WTC11 (cell line): Measurements from ENCODE around the gene CIPC. TPM values are rescaled to one million over a fixed set of nuclear protein-coding genes. Genes with fewer than 3 reads are reported as not detected.
A peak's percentile ranks its signal among the peaks of the same experiment; 100 is the strongest.

Source experiments
- ATAC-seq: fragments of 200-7000 bp; cut with Tn5 transposase; 2 replicates; pipeline ENCODE4 v1.10.0; 2021; ENCODE audit warnings: mild to moderate bottlenecking, moderate library complexity
- CTCF ChIA-PET: fragments of 300-600 bp; sonication (Branson Sonifier 250); formaldehyde crosslinking; loops from one replicate; lab custom pipeline; 2021; ENCODE audit warnings: antibody characterized with exemption; lab: Charles Lee
- POLR2A ChIA-PET: fragments of 350-600 bp; sonication (Branson Sonifier 250); formaldehyde crosslinking; loops from one replicate; lab custom pipeline; 2021; ENCODE audit warnings: antibody characterized with exemption; lab: Charles Lee
- DNase-seq: peaks from one replicate; pipeline ENCODE4 v3.0.0; 2021; ENCODE audit warnings: low spot score
- H3K27ac Mint-ChIP-seq: 2 replicates; pipeline ENCODE4 v1.8.0; 2021; ENCODE audit warnings: mixed read lengths
- H3K27me3 Mint-ChIP-seq: 2 replicates; pipeline ENCODE4 v1.8.0; 2021; ENCODE audit warnings: low read depth, mild to moderate bottlenecking, moderate library complexity, mixed read lengths
- H3K36me3 Mint-ChIP-seq: 2 replicates; pipeline ENCODE4 v1.8.0; 2021; ENCODE audit warnings: mixed read lengths
- H3K4me1 Mint-ChIP-seq: 2 replicates; pipeline ENCODE4 v1.8.0; 2022; ENCODE audit warnings: mixed read lengths
- H3K4me3 Mint-ChIP-seq: 2 replicates; pipeline ENCODE4 v1.8.0; 2021; ENCODE audit warnings: mild to moderate bottlenecking, moderate library complexity, mixed read lengths
- H3K9me3 Mint-ChIP-seq: 2 replicates; pipeline ENCODE4 v1.8.0; 2021; ENCODE audit warnings: mixed read lengths
- CTCF ChIP-seq: fragments of 200-600 bp; IDR thresholded peaks from 2 replicates; pipeline ENCODE4 v1.8.0; 2022; ENCODE audit warnings: antibody characterized with exemption
- E2F1 ChIP-seq: sonication (generic); formaldehyde crosslinking; IDR thresholded peaks from 2 replicates; pipeline ENCODE4 v1.8.0; 2022; ENCODE audit warnings: mild to moderate bottlenecking, missing genetic modification reagents
- E2F5 ChIP-seq: sonication (generic); formaldehyde crosslinking; IDR thresholded peaks from 2 replicates; pipeline ENCODE4 v1.8.1; 2022; ENCODE audit warnings: mild to moderate bottlenecking, moderate library complexity, missing genetic modification reagents
- EMX1 ChIP-seq: fragments of 250-450 bp; sonication (Bioruptor Pico); IDR thresholded peaks from 2 replicates; pipeline ENCODE4 v1.8.0; 2021; ENCODE audit warnings: mild to moderate bottlenecking
- ESRRA ChIP-seq: sonication (generic); formaldehyde crosslinking; IDR thresholded peaks from 2 replicates; pipeline ENCODE4 v1.8.1; 2022; ENCODE audit warnings: mild to moderate bottlenecking, missing genetic modification reagents, borderline replicate concordance
- HMGXB4 ChIP-seq: sonication (generic); formaldehyde crosslinking; IDR thresholded peaks from 2 replicates; pipeline ENCODE4 v1.8.1; 2023; ENCODE audit warnings: mild to moderate bottlenecking, moderate library complexity, missing genetic modification reagents
- NFATC4 ChIP-seq: fragments of 250-450 bp; sonication (Bioruptor Pico); IDR thresholded peaks from 2 replicates; pipeline ENCODE4 v1.9.0; 2021; ENCODE audit warnings: mild to moderate bottlenecking
- NFYB ChIP-seq: sonication (generic); formaldehyde crosslinking; conservative IDR thresholded peaks from 2 replicates; pipeline ENCODE4 v1.8.0; 2022; ENCODE audit warnings: low read depth, missing genetic modification reagents
- NR3C1 ChIP-seq: sonication (generic); formaldehyde crosslinking; conservative IDR thresholded peaks from 2 replicates; pipeline ENCODE4 v1.8.1; 2023; ENCODE audit warnings: low read depth, mild to moderate bottlenecking, missing genetic modification reagents
- SMAD3 ChIP-seq: sonication (generic); formaldehyde crosslinking; IDR thresholded peaks from 2 replicates; pipeline ENCODE4 v1.8.0; 2022; ENCODE audit warnings: missing genetic modification reagents, mild to moderate bottlenecking, borderline replicate concordance
- USF1 ChIP-seq: sonication (generic); formaldehyde crosslinking; IDR thresholded peaks from 2 replicates; pipeline ENCODE4 v1.8.0; 2022; ENCODE audit warnings: mild to moderate bottlenecking, missing genetic modification reagents
- ZNF416 ChIP-seq: fragments of 250-450 bp; sonication (Bioruptor Pico); IDR thresholded peaks from 2 replicates; pipeline ENCODE4 v1.9.0; 2021; ENCODE audit warnings: mild to moderate bottlenecking, inconsistent platforms
- ZNF423 ChIP-seq: fragments of 250-450 bp; sonication (Bioruptor Pico); IDR thresholded peaks from 2 replicates; pipeline ENCODE4 v2.1.2; 2022; ENCODE audit warnings: mild to moderate bottlenecking, moderate library complexity
- ZNF671 ChIP-seq: fragments of 250-450 bp; sonication (Bioruptor Pico); IDR thresholded peaks from 2 replicates; pipeline ENCODE4 v1.8.0; 2021; ENCODE audit warnings: mild to moderate bottlenecking
- total RNA-seq: library from RNA; stranded (reverse); gene quantifications from 3 replicates; pipeline ENCODE4 v1.2.3, GENCODE V29; 2021
- TF ChIP-seq, protein P1 (sequence below): sonication (generic); formaldehyde crosslinking; IDR thresholded peaks from 2 replicates; pipeline ENCODE4 v1.8.0; 2023; ENCODE audit warnings: mild to moderate bottlenecking, missing genetic modification reagents
- TF ChIP-seq, protein P2 (sequence below): sonication (generic); formaldehyde crosslinking; IDR thresholded peaks from 2 replicates; pipeline ENCODE4 v1.8.1; 2023; ENCODE audit warnings: mild to moderate bottlenecking, missing genetic modification reagents, moderate library complexity
- TF ChIP-seq, protein P3 (sequence below): sonication (generic); formaldehyde crosslinking; IDR thresholded peaks from 2 replicates; pipeline ENCODE4 v1.8.1; 2022; ENCODE audit warnings: missing genetic modification reagents, borderline replicate concordance

CIPC gene
- total RNA-seq, 1 experiment from 2014 or later: 25.4 TPM

GRCh38 chr14:77148510-77149231 is 50.6 kb downstream of the CIPC start:
- ChIA-PET POLR2A (no interaction called here), CTCF (interaction anchor here (1.0 to 2.6 kb wide), 6 partner anchors 9 to 167 kb away, joined by 3 to 12 read pairs (median 6); partner anchors contain the start of gene TMEM63C)
- DNase-seq: no peak
- H3K4me1 Mint-ChIP-seq: peaks cover 55% of the 10 kb centered on the region
- no peaks in the 10 kb centered on the region for H3K27me3 Mint-ChIP-seq
- TF ChIP-seq ZNF671 (CRISPR knock-in tag) (no peak), EMX1 (CRISPR knock-in tag) (no peak), NFYB (CRISPR knock-in tag) (peak; percentile 66), USF1 (CRISPR knock-in tag) (peak; percentile 87), ZNF416 (no peak), ZNF423 (CRISPR knock-in tag) (no peak), E2F5 (CRISPR knock-in tag) (no peak)
- TF ChIP-seq, protein P1, sequence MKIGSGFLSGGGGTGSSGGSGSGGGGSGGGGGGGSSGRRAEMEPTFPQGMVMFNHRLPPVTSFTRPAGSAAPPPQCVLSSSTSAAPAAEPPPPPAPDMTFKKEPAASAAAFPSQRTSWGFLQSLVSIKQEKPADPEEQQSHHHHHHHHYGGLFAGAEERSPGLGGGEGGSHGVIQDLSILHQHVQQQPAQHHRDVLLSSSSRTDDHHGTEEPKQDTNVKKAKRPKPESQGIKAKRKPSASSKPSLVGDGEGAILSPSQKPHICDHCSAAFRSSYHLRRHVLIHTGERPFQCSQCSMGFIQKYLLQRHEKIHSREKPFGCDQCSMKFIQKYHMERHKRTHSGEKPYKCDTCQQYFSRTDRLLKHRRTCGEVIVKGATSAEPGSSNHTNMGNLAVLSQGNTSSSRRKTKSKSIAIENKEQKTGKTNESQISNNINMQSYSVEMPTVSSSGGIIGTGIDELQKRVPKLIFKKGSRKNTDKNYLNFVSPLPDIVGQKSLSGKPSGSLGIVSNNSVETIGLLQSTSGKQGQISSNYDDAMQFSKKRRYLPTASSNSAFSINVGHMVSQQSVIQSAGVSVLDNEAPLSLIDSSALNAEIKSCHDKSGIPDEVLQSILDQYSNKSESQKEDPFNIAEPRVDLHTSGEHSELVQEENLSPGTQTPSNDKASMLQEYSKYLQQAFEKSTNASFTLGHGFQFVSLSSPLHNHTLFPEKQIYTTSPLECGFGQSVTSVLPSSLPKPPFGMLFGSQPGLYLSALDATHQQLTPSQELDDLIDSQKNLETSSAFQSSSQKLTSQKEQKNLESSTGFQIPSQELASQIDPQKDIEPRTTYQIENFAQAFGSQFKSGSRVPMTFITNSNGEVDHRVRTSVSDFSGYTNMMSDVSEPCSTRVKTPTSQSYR (CRISPR knock-in tag): no peak
- TF ChIP-seq, protein P2, sequence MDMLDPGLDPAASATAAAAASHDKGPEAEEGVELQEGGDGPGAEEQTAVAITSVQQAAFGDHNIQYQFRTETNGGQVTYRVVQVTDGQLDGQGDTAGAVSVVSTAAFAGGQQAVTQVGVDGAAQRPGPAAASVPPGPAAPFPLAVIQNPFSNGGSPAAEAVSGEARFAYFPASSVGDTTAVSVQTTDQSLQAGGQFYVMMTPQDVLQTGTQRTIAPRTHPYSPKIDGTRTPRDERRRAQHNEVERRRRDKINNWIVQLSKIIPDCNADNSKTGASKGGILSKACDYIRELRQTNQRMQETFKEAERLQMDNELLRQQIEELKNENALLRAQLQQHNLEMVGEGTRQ: peak; percentile 91
- peak; percentile 44 for ATAC-seq
- no peaks in the 10 kb centered on the region for H3K36me3 Mint-ChIP-seq
- H3K27ac Mint-ChIP-seq: peak overlapping the region; percentile 91
- H3K9me3 Mint-ChIP-seq: peaks cover under 1% of the 10 kb centered on the region
- H3K4me3 Mint-ChIP-seq: no peak overlapping the region

- CTCF ChIA-PET: interaction anchor here (0.6 to 7.7 kb wide), 58 partner anchors 9 to 457 kb away, joined by 3 to 147 read pairs (median 6); partner anchors contain the start of genes CIPC, GSTZ1, SAMD15 and TMED8
- H3K36me3 Mint-ChIP-seq: no peaks in the 10 kb centered on the region
- H3K27me3 Mint-ChIP-seq: no peaks in the 10 kb centered on the region
- TF ChIP-seq CTCF (peak; percentile 51), ESRRA (CRISPR knock-in tag) (no peak)
- DNase-seq (peak; percentile 64), ATAC-seq (peak; percentile 83)
- peaks cover 5% of the 10 kb centered on the region for H3K9me3 Mint-ChIP-seq
- H3K4me1 Mint-ChIP-seq: peaks cover 42% of the 10 kb centered on the region
- no peak overlapping the region; the same call in 1 of the 2 replicates for H3K27ac Mint-ChIP-seq
- no peak overlapping the region for H3K4me3 Mint-ChIP-seq
- POLR2A ChIA-PET: interaction anchor here (0.9 to 1.5 kb wide), 3 partner anchors 8 to 275 kb away, joined by 3 to 7 read pairs (median 3); partner anchors contain the start of gene ZDHHC22
Observed at GRCh38 chr14:77151245-77151644, 53.2 kb downstream of the CIPC start.

DNA sequence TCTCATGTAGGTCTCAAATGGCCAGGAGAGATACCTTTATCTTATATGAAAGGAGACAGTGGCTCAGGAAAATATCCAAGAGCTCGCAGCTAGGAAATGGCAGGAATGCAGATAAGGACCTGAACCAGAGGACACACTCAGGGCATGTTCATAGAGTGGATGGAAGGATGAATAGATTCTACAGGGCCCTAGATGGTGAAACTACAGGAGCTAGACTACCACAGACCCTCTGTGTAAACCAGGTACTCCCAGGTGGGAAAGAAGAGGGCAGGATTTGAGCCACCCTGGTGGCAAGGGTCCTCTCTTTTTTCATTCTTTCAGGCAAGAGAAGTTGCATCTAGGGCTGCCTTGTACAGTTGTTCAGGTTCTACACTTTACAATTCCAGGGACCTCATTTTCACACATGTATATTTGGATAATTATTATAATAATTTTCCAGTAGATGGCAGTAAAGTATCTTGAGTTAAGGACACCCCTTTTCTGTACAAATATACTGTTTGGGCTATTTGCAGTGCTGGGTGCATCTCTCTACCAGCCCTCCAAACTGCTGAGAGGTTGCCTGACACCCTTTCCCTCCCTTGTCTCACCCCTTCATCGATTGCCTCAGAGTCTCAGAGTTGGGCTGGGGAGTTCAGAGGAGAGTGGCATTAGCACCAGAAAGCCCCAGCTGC is 54.0 kb downstream of the CIPC start:
- Mint-ChIP-seq H3K4me3 (no peak overlapping the region), H3K4me1 (peaks cover 34% of the 10 kb centered on the region), H3K27me3 (no peaks in the 10 kb centered on the region), H3K36me3 (no peaks in the 10 kb centered on the region), H3K9me3 (peaks cover 5% of the 10 kb centered on the region), H3K27ac (no peak overlapping the region)
- no peak for ATAC-seq
- POLR2A ChIA-PET: interaction anchor here (0.9 to 1.5 kb wide), 3 partner anchors 9 to 276 kb away, joined by 3 to 7 read pairs (median 3); partner anchors contain the start of gene ZDHHC22
- CTCF ChIA-PET: interaction anchor here (1.0 to 7.7 kb wide), 47 partner anchors 10 to 278 kb away, joined by 3 to 147 read pairs (median 6); partner anchors contain the start of genes CIPC, GSTZ1, SAMD15 and TMED8
- DNase-seq: no peak
- TF ChIP-seq HMGXB4 (CRISPR knock-in tag) (no peak), E2F1 (CRISPR knock-in tag) (no peak), NFATC4 (CRISPR knock-in tag) (no peak), NR3C1 (no peak), SMAD3 (CRISPR knock-in tag) (no peak)
- TF ChIP-seq, protein P3, sequence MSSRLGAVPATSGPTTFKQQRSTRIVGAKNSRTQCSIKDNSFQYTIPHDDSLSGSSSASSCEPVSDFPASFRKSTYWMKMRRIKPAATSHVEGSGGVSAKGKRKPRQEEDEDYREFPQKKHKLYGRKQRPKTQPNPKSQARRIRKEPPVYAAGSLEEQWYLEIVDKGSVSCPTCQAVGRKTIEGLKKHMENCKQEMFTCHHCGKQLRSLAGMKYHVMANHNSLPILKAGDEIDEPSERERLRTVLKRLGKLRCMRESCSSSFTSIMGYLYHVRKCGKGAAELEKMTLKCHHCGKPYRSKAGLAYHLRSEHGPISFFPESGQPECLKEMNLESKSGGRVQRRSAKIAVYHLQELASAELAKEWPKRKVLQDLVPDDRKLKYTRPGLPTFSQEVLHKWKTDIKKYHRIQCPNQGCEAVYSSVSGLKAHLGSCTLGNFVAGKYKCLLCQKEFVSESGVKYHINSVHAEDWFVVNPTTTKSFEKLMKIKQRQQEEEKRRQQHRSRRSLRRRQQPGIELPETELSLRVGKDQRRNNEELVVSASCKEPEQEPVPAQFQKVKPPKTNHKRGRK (CRISPR knock-in tag): no peak
